HG03135 (cell line): ENCODE results near the gene RSPO4.

ENCODE experiments used
- ATAC-seq: cut with Tn5 transposase; IDR thresholded peaks from one replicate; pipeline ENCODE4 v1.9.1; 2021; ENCODE audit warnings: mild to moderate bottlenecking, moderate library complexity; ENCODE audit not compliant: unreplicated experiment

Gene RSPO4

DNA sequence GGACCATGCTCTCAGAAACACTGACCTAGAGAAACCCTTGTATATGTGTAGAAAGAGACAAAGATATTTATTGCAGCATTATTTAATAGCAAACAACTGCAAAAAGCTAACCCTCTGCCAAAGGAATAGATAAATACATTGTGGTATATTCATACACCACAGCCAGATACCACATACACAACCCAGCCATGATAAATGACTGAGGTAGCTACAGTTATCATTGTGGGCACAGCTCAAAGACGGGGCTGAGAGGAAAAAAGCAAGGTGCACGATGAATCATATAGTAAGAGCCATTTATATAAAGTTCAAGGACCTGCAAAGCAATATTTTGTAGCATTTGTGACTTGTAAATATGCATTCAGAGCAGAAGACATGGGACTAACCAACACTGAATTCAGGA, 30.8 kb downstream of the RSPO4 start:
- ATAC-seq, result no peak

DNA sequence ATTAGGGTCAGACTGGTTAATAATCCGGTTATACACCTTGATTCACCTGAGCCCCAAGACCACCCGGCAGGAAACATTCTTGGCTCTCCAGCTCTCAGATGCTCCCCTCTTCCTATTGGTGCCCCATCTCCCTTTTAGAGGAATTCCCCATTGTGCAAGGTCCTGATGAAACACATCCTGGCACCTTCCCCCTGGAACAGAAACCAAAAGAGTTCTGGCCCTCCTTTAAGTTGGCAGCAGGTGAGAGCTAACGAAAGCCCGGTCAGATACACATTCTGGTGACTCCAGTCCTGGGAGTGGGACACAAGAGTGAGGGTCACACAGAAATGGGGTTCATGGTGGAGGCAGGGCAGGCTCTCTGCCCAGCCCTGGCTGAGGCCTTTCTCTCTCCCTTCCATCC, 32.2 kb downstream of the RSPO4 start:
- no peak for ATAC-seq

DNA sequence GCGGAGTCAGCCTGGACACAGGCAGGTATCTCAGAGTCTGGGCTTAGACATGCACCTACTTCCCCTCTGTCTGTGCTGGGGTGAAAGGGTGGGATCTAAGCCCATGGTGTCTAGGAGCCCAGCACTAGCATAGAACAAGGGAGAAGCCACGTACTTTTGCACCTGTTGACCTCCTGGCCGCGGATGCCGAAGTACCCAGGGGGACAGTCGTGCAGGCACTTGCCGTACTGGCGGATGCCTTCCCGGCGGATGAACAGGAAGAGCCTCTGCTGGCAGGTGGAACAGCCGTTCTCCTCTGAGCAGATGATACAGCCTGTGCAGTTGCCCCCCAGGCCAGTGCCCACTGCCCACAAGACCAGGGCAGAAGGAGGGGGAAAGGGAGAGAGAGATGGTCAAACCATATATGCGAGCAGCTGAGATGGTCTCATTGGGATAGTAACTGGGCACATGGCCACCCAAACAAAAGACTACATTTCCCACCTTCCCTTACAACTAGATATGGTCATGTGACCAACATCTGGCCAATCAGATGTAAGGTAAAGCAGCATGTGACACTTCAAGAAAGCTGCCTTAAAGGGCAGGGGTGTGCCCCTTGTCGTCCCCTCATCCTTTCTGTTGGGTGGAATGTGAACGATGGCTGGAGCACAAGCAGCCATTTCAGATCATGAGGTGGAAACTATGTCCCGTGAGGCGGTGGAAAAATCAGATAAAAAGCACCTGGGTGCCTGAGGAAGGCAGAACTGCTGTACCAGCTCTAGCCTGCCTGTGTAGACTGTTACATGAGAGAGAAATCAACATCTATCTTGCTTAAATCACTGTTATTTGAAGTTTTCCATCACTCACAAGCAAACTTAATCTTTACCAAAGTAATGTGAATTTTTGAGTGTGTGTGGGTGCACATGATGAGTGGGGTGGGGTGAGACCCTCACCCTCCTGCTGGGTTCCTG, 34.0 kb downstream of the RSPO4 start:
- no peak for ATAC-seq

DNA sequence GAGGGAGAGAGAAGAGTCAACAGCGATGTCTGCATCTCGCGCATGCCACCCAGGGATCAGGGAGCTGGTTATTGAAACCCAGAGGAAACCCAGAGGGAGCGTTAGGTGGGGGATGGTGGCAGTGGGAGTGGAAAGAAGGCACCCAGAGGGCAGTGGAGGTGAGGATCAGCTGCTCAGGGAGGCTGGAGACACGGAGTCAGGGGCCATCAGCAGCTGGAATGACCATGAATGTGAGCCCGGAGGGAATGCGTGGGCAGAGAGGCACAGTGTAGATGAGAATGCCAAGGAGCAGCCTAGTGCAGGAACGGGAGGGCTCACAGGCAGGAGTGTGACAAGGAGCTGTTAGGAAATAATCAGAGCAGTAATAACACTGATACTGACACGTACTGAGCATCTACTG, 36.2 kb downstream of the RSPO4 start:
- no peak for ATAC-seq

DNA sequence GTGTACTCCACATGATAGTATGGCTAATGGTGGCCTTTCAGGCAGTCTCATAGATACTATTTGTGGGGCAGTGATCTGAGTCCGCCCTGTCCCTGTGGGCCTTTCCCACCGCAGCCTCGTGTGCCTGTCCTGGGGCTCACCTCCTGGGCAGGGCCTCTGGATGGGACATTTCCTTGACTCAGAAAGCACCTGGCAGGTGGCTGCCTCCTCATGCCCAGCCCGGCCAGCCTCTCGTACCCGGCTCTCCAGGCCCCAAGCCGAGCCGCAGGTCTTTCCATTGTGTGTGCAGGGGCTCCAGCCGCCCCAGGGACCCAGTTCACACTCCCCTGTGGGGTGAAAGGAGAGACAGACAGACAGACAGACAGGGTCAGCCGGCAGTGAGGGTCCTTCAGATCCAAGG, 38.3 kb downstream of the RSPO4 start:
- ATAC-seq, result no peak

DNA sequence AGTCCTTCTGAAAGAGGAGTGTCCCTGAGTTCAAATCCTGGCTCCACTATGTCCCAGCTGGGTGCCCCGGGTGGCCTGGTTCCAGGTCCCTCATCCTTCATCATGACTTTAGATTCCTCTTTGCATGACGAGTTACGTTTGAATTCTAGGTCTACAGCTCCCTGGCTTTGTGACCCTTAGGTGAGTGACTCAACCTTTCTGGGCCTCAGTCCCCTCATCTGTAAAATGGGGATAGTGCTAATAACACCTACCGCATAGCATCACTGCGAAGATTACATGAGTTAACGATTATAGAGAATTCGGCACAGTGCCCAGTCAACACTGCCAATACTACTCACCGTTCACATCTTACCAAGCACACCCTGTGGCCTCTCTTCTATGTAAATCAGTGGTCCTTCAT, 39.4 kb downstream of the RSPO4 start:
- no peak for ATAC-seq

DNA sequence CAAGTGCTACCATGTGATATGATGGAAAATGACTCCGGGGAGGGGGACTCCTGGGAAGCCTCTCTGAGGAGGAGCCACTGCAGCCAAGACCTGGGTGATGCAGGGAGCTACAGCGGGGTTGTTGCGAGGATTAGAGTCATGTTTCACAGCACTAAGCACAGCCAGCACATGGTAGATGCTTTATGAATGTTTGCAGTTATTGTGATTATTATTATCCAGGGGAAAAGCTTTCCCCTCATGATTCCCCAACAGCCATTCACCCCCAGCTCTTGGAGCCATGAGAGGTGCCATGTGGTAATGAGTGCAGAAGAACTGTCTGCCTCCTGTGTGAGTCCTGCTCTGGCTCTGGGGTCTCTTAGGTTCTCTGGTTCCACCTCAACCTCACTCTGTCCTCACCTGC, 39.9 kb downstream of the RSPO4 start:
- no peak for ATAC-seq

GRCh38 chr20:961768-962167, 40.3 kb downstream of the RSPO4 start:
- ATAC-seq, result no peak

DNA sequence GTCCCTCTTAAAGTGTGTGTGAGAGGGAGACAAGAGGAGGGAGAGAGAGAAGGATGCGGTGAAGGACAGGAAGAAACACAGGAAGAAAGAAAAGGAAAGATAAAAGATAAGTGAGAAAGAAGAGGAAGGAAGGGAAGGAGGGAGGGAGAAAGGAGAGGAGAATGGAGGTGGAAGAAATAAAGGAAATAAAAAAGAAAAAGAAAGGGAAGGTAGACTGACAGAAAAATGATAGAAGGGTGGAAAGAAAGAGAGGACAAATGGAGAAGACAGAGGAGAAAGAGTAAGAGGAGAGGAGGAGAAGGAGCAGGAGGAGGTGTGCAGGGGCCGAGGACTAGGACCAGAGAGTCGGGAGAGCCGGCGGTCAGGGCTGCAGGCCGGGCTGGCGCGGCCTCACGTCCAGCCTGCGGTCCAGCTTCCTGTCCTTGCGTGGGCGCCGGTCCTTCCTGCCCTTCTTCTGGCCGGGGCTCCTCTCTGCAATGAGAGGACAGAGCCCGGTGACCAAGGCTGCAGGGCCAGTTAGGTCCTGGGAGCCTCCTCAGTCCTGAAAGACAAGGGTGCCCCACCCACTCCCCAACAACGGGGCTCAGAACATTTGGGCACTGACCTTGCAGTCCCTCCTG, 42.0 kb downstream of the RSPO4 start:
- no peak for ATAC-seq

DNA sequence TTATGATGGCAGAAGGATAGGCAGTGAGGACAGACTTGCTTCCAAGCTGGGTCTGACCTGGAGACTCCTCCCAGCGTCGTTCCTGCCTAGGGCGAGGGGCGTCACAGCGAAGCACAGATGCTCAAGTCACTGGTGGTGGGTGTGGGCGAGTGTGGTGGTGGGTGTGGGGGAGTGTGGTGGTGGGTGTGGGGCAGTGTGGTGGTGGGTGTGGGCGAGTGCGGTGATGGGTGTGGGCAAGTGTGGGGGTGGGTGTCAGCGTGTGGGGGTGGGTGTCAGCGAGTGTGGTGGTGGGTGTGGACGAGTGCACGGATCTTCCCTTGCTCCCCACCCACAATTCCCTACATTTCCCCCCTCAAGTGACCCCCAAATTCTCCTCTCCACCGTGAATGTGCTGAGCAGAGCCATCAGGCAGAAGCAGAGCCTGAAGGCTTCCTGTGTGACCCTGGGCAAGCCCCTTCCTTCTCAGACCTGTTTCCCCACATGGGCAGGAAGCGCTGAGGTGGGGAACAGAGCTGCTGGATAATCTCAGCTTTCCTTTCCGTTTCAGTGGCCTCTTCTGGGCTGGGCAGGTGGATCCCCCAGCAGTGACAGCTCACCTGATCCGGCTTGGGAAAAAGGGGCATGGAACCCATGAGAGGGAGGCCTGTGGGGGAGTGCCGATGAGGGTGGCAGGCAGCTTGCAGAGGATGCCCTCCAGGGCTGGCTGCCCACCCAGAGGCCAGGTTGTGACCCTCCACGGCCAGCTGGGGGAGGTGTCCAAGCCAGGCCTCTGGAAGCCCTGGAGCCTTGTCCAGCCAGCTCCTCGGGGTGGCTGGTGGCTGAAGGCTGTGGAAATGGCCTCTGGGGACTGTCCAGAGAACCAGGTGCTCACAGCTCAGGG, 42.9 kb downstream of the RSPO4 start:
- ATAC-seq, result no peak

DNA sequence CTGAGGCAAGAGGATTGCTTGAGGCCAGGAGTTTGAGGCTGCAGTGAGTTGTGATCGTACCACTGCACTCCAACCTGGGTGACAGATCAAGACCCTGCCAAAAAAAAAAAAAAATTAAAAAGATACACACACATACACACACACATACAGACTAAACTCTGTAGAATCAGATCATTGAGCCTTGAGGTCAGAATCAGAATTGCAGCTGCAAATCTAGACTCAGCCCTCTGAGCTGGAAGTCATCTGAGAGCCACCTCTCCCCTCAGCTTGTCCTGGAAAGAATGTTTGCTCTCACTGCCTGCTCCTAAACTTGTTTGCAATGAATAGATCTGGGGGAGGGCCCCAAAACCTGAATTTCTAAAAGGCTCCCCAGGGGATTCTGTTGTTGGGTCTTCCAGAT, 44.6 kb downstream of the RSPO4 start:
- ATAC-seq, result no peak

DNA sequence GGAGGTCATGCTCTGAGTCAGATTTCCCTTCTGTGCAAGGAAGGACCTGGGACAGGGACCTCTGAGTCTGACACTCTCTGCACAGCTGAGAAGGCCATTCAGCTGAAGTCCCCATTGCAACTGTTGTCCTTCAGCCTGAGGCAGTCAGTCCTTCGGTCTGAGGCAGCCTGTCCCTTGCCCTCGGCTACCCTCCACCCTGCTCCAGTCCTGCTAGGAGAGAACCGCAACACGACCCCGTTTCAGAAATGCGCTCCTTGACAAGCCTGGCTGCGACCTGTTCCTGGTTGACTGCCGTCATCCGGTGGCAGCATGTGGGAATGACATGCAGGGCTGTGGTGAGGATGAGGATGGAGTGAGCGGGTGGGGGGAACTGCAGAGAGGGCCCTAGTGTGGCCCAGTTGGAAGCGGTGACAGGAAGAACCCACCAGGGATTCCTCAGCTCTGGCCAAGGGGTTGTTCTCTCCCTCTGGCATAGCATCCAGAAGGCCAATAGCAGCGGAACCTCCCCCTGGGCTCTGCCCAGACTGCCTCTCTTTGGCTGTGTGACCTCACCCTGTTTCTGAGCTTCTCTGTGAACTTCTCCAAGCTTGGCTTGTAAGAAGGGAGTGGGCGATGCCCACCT, 45.7 kb downstream of the RSPO4 start:
- ATAC-seq, result no peak

GRCh38 chr20:955656-956055, 46.5 kb downstream of the RSPO4 start:
- no peak for ATAC-seq

- ATAC-seq, result no peak
Measured at GRCh38 chr20:955111-955510, 47.0 kb downstream of the RSPO4 start.

GRCh38 chr20:953742-954141, 48.4 kb downstream of the RSPO4 start:
- ATAC-seq, result no peak

- no peak for ATAC-seq
Measured at GRCh38 chr20:952196-952795, 49.8 kb downstream of the RSPO4 start.

GRCh38 chr20:951384-952169, 50.5 kb downstream of the RSPO4 start:
- ATAC-seq, result no peak

GRCh38 chr20:949717-950116, 52.4 kb downstream of the RSPO4 start:
- ATAC-seq, result no peak

GRCh38 chr20:946826-947225, 55.3 kb downstream of the RSPO4 start:
- ATAC-seq, result no peak

- no peak for ATAC-seq
Measured at GRCh38 chr20:945841-946240, 56.3 kb downstream of the RSPO4 start.
